ENCODE measurements around the gene DHX8. TPM values are rescaled to one million over a fixed set of nuclear protein-coding genes. Genes with fewer than 3 reads are reported as not detected.
"Not testable (repeated sequence)": the region's sequence is repeated elsewhere in the genome, so short reads cannot be mapped to it uniquely, and the experiment has no call there.

Gene DHX8
- total and polyA plus RNA-seq, 12 donors: 15.2 to 43.6 (median 33.2) TPM

DNA sequence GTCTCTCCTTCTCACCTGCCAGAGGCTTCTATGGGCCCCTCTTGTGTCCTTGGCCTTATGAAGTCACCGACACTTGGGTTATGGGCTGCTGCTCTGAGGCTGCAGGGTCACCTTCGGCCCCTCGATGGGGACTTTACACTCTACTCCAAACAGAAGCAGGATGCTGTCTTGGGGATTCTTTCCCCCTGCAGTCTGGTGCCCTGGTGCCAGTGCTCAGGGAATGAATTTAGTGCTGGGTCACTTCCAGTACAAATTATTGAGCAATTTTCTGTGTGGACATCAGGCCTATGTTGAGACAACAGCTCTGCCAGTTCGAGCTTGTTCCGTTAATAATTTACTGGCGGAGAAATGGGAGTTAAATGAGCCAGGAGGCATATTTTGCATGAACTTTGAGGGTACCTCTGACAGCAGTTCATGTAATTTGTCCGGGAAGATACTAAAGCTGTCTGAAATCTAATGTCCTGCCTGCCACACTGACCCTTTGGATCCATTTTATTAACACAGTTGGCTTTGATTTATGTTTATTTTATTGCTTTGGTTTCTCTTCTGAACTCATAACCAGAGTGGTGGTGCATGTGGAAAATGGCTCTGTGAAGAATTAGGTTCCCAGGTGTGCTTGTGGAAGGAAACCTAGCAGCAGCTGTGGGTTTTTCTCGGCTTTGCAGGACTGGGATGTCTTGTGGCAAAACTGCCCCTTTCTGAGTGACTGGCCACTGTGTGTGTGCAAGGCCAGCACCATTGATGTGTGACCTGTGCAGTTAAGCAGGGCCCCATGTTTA, 34.1 kb upstream of the DHX8 start:
- no peaks in the 10 kb centered on the region for H3K4me1 ChIP-seq (replicated peaks in 1 of 2)
- WGBS, 4 donors: 63 to 68% (median 68%) methylated on average over 8 of the region's 8 CpGs
- no peak for TF ChIP-seq POLR2A (IDR thresholded peaks at IDR 0.05)
- TF ChIP-seq, protein P1, sequence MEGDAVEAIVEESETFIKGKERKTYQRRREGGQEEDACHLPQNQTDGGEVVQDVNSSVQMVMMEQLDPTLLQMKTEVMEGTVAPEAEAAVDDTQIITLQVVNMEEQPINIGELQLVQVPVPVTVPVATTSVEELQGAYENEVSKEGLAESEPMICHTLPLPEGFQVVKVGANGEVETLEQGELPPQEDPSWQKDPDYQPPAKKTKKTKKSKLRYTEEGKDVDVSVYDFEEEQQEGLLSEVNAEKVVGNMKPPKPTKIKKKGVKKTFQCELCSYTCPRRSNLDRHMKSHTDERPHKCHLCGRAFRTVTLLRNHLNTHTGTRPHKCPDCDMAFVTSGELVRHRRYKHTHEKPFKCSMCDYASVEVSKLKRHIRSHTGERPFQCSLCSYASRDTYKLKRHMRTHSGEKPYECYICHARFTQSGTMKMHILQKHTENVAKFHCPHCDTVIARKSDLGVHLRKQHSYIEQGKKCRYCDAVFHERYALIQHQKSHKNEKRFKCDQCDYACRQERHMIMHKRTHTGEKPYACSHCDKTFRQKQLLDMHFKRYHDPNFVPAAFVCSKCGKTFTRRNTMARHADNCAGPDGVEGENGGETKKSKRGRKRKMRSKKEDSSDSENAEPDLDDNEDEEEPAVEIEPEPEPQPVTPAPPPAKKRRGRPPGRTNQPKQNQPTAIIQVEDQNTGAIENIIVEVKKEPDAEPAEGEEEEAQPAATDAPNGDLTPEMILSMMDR (IDR thresholded peaks at IDR 0.05): no peak
- DNase-seq: no peak
- H3K4me3 ChIP-seq: no peak overlapping the region
- H3K27ac ChIP-seq: no peak overlapping the region
- no peaks in the 10 kb centered on the region for H3K9me3 ChIP-seq (replicated peaks in 1 of 3)
- intact Hi-C loops (cut with DNase I): no loop called here
- no peaks in the 10 kb centered on the region for H3K36me3 ChIP-seq (replicated peaks in 1 of 2)
- H3K27me3 ChIP-seq: no peaks in the 10 kb centered on the region

- intact Hi-C loops (cut with DNase I): not testable (repeated sequence)
Observed at GRCh38 chr17:43450791-43451190, 33.0 kb upstream of the DHX8 start.

GRCh38 chr17:43451741-43452140, 32.0 kb upstream of the DHX8 start:
- H3K4me1 ChIP-seq (replicated peaks in 1 of 2); H3K36me3 ChIP-seq (replicated peaks in 1 of 2); intact Hi-C loops (cut with DNase I); H3K27me3 ChIP-seq; DNase-seq; H3K9me3 ChIP-seq (replicated peaks in 1 of 3); H3K27ac ChIP-seq; H3K4me3 ChIP-seq: not testable (repeated sequence)
- whole genome bisulfite sequencing, 4 donors: 89 to 95% (median 93%) methylated on average over 11 to 32 of the region's 32 CpGs

More at GRCh38 chr17:43450791-43451190, 33.0 kb upstream of the DHX8 start:
- not testable (repeated sequence) for H3K4me1 ChIP-seq (replicated peaks in 1 of 2); DNase-seq; H3K36me3 ChIP-seq (replicated peaks in 1 of 2); H3K27me3 ChIP-seq; H3K4me3 ChIP-seq; H3K27ac ChIP-seq; H3K9me3 ChIP-seq (replicated peaks in 1 of 3)
- WGBS, 4 donors: 96 to 97% (median 96%) methylated on average over 5 to 20 of the region's 20 CpGs

GRCh38 chr17:43453331-43453812, 30.4 kb upstream of the DHX8 start:
- Histone ChIP-seq H3K4me1 (replicated peaks in 1 of 2) (peaks cover 8 to 13% of the 10 kb centered on the region in 2 donors), H3K4me3 (no peak overlapping the region), H3K27me3 (no peaks in the 10 kb centered on the region), H3K9me3 (replicated peaks in 1 of 3) (no peaks in the 10 kb centered on the region), H3K36me3 (replicated peaks in 1 of 2) (no peaks in the 10 kb centered on the region), H3K27ac (no peak overlapping the region)
- no peak for DNase-seq
- WGBS, 4 donors: 65 to 78% (median 69%) methylated on average over 11 of the region's 11 CpGs
- intact Hi-C loops (cut with DNase I): no loop called here
- no peak for TF ChIP-seq POLR2A (IDR thresholded peaks at IDR 0.05)
- TF ChIP-seq, protein P1 (IDR thresholded peaks at IDR 0.05): no peak

DNA sequence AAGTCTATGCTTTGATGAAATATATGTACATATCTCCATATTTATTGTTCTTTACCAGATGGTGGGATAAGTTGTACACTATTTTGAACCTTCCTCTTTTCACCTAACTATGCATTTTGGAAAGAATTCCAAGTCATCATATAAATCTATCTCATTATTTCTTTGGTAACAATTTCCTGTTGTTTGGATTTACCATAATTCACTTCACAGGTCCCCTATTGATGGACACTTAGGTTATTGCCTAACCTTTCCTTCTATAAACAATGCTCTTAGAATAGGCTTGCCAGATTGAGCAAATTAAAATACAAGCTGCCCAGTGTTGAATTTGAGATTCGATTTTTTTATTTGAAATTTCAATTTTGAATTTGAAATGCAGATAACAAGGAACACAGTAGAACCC, 28.9 kb upstream of the DHX8 start:
- Histone ChIP-seq H3K4me3 (no peak overlapping the region), H3K9me3 (replicated peaks in 1 of 3) (no peaks in the 10 kb centered on the region), H3K27ac (no peak overlapping the region), H3K36me3 (replicated peaks in 1 of 2) (no peaks in the 10 kb centered on the region), H3K27me3 (no peaks in the 10 kb centered on the region), H3K4me1 (replicated peaks in 1 of 2) (peaks cover 8 to 13% of the 10 kb centered on the region in 2 donors)
- DNase-seq: no peak
- intact Hi-C loops (cut with DNase I): no loop called here
- TF ChIP-seq, protein P1 (IDR thresholded peaks at IDR 0.05): no peak
- no peak for TF ChIP-seq POLR2A (IDR thresholded peaks at IDR 0.05)
- WGBS, 4 donors: 29 to 65% (median 46%) methylated on average over 1 of the region's 1 CpG
